Fibroblast of skin of back (primary cell): ENCODE measurements around the gene OTOF. TPM values are rescaled to one million over a fixed set of nuclear protein-coding genes. Genes with fewer than 3 reads are reported as not detected.
A peak's percentile ranks its signal among the peaks of the same experiment; 100 is the strongest.

ENCODE experiments used
- DNase-seq: peaks from one replicate; pipeline ENCODE4 v3.0.0-alpha.2; 2013
- polyA plus RNA-seq, 2 experiments: library from polyadenylated mRNA; unstranded; fragments of 120-200 nt; gene quantifications; one replicate each; pipeline ENCODE4 v1.2.1, GENCODE V29; 2013; ENCODE audit not compliant: insufficient read length in 2 of 2

Gene OTOF
- polyA plus RNA-seq (2013, experiment 1 of 2; ENCODE audit: insufficient read length) = 0.08 TPM
- polyA plus RNA-seq (2013, experiment 2 of 2; ENCODE audit: insufficient read length) = 0.05 TPM

- DNase-seq = peak; percentile 66
These were observed at the start of gene OTOF for GRCh38 chr2:26477911-26478253. OTOF (minus strand) TSS chr2:26478124.

DNA sequence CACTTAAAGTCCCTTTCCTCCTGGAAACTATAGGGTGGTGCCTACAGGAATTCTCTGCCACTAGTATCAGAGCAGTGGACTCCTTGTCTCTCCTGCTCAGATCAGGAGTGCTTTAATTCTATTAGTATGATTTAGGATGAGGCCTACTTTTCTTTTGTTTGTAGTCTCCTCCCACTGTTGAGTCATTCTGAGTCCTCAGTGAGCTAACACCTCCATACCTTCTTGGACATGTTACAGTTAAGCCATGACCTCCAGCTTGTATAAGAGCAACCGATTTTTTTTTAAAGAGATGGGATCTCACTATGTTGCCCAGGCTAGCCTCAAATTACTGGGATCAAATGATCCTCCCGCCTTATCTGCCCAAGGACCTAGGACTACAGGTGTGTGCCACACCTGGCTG, 48.7 kb upstream of the OTOF start:
- DNase-seq = no peak

DNA sequence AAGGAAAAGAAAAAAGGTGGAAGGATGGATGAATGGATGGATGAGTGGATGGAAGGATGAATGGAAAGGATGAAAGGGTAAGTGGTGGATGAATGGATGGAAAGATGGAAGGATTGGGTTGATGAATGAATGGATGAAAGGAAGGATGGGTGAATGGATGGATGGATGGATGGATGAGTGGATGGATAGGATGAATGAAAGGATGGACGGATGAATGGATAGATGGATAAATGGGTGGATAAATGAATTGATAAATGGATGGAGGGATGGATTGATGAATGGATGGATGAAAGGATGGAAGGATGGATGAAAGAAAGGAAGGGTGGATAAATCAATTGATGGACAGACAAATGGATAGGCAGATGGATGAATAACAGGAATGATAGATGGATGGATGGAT, 48.2 kb upstream of the OTOF start:
- no peak for DNase-seq

DNA sequence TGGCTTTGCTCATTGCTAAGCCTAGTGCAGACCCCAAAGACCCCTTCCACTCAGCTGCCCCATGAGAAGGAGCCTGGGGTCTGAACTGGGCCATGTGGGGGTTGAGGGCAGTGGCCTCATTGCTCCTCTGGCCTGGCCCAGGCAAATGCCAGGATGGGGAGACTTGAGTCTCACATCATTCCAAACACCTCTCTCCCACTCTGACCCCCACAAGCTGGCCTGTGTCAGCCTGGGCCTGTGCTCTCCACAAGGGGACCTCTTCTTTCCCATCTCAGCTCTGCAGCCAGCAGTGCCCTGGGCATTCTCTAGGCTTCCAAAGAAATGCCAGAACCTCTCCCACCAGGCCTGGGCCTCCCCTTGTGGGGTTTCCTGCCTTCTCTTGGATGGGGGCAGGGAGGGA, 45.8 kb upstream of the OTOF start:
- no peak for DNase-seq

DNA sequence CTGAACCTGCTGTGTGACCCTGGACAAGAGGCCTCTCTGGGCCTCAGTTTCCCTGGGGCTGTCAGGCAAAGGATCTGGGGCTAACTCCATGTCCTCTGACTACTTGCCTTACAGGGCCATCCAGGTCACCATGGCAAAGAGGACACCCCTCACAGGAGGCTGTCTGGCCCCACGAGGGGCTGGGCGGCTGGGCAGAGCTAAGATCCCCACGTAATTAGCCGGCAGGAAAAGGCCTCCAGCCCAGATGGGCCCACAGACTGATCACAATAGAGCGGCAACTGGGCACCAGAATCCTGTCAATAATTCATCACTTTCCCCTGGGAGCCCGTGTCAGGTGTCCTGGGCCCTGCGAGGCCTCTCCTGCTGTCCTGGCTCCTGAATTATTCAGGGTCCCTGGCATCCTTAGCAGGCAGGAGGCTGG, 44.8 kb upstream of the OTOF start:
- DNase-seq = no peak

DNA sequence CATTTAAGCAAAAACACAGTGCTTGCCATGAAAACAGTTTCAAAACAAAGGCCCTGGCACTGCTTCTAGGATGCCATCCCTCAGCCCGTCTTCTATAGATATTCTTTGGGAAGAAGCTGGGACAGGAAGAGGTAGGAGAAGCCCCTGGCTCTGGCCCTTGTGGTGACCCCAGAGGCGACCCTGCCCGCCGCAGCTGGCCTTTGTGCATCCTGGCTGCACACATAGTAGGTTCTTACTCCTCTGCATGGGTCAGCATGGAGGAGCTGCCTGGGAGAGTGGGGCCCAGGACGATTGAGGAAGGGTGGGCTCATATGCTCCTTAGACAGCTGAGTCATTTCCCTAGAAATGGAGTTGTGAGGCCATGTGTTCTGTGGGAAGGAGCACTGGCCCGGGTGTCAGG, 44.4 kb upstream of the OTOF start:
- no peak for DNase-seq

DNA sequence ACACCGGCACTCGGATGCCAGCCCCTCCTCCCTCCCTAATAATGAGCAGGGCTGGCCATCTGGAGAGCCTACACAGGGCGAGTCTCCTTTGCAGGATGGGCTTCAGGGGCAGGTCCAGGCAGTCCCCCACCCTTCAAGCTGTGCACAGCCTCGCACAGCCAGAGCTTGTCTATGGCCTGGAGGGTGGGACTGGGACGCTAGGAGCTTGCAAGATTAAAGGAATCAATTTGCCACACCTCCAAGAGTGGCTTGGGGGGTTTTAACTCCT, 43.9 kb upstream of the OTOF start:
- DNase-seq = no peak

DNA sequence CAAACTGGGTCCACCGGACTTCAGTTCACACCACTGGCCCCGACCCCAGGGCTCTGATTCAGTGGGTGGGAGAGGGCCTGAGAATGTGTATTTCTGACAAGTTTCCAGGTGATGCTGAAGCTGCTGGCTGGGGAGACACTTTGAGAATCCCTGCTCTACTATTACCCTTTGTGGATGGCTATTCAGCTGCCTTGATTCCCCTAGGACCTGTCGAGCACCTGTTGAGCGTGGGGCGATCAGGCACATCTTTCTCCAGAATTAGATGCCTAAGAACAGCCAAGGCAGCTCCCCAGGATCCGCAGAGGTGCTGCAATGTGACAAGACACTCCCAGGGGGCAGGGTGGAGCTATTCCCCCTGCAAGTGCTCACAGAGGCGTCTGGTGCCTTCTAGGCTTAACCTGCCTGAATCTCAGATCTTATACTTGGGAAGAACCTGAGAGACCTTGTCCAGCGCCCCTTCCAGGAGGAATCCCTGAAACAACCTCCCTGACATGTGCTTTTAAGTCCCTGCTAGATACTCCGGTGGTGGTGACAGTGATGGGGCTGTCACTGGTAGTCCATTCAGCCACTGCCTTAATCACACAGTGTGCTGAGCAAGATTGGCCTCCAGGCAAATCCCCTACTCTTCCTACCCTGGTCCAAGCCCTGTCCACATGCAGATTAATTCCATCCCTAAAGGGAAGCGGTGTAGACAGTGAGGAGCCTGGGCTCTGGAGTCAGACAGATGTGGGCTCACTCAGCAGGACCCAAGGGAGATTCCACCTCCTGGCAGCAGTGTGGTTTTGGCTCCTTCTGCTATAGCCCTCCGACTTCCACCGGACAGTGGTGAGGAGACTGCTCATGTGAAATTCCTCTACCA, 43.4 kb upstream of the OTOF start:
- no peak for DNase-seq

- DNase-seq = no peak
These were observed 42.2 kb upstream of the OTOF start for GRCh38 chr2:26520148-26520449.

DNA sequence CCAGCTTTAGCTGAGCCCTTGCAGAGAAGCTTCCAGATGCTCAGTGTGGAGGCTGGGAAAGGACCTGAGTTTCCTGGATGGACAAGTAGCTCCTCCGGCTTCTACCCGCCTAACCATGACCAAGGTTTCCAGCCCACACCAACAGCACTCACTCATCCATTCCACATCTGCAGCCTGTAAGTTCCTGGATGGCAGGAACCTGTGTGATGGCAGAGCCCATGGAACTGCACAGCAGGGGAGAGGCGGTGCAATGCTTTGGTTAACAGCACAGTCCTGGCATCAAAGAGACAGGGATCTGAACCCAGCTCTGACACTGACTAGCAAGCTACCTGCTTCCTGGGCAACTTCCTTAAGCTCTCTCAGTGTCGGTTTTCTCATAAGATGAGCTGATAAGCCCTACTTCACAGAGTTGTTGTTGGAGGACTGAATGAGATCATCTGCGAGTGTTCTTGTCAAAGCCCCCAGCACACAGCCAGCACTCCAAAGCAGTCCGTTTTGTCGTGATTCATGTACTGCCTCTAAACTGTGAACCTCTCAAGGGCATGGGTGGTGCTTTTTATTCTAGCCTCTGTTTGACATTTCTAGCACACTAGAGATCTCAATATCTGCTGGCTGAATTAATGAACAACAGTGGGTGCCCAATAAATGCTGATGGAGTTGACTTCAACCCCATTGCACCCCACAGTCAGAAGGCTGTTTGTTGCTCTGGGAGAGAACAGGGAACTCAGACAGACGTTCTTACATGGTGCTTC, 41.6 kb upstream of the OTOF start:
- no peak for DNase-seq

DNA sequence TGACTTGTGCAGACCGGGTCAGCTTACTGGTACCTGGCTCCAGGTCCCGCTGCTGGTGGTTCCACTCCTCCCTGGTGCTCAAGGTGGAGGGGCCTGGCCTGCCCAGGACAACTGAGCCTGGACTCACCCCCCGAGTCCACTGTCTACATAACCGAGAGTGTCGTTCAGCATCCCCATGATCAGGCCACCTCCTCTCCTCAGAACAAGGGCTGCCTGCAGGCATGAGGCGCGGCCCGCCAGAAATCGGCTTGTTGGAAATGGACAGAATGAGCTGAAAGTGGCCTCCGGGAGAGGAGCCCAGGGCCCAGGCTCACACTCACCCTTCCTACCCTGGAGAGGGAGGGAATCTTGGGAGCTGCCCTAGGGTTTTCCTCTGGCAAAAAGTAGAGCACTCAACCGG, 38.9 kb upstream of the OTOF start:
- DNase-seq = no peak

DNA sequence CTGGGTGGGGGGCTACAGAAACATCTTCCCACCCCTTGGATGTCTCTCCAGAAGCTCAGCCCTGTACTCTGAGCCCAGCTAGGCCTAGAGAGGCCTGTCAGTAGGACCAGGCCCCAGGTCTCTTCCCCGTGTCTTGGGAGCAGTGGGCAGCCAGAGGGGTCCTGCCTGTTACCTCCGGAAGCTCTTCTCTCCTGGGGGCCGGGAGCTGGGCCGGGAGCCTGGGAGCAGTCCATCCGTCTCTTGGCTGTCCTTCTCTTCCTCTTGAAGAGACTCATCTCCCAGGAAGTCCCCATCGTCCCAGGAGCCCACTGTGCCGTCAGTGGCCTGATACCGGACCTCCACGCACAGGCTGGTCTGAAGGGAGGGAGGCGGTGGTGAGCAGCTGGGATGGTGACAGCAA, 38.3 kb upstream of the OTOF start:
- DNase-seq = no peak

DNA sequence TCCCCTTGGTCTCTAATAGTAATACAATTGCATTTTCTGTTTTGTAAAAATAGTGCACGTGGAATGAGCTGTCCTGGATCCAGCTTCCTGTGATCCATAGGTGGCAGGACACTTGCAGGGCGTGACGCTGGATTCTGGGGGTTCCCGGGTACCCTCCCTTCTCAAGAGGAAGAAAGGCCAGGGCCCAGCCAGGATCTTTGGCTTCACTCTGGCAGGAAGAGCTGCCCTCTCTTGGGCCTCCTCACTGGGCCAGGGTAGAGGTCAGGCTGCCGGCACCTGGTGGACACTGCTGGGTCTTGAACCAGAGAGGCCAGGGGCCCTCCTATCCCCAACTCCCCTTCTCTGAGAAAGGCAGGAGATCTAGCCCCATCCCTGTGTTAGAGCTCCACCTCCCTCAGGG, 37.8 kb upstream of the OTOF start:
- DNase-seq = no peak

DNA sequence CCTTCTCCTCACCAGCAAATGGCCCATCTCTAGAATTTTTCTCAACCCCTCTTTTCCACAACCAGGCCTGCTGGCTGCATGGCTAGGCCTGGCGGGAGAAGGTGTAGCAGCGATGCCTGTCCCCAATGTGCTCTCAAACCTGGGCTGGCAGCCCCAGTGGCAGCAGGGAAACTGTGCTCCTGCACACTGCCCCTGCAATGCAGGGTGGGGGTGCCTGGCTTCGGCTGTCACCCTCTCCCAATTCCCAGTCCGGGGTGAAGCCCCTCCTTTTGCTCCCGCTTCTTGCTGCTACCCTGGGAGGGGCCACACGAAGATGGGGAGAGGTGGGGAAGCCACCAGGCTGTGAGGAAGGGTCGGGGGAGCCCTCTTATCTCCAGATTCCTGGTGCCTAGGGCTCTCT, 36.1 kb upstream of the OTOF start:
- no peak for DNase-seq

- DNase-seq = no peak
These were observed 35.3 kb upstream of the OTOF start for GRCh38 chr2:26513261-26513660.

GRCh38 chr2:26511466-26511865, 33.5 kb upstream of the OTOF start:
- DNase-seq = no peak

GRCh38 chr2:26510344-26510973, 32.5 kb upstream of the OTOF start:
- DNase-seq = no peak

DNA sequence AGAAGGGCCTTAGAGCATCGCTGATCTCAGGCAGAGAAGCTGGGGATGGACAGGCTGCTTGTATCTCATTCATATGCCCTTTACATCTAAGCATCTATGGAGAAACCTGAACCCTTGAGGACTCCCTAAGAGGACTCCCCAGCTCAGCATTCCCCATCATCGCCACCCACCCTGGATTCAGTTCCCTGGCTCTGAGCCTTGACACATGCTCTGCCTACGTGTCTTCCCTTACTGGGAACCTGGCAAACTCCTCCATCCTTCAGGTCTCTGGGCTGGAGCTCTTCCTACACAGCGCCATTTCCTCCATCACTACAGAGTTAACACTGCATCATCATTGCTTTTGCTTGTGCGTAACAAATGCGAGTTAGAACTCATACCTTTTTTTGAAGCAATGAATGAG, 31.2 kb upstream of the OTOF start:
- no peak for DNase-seq

DNA sequence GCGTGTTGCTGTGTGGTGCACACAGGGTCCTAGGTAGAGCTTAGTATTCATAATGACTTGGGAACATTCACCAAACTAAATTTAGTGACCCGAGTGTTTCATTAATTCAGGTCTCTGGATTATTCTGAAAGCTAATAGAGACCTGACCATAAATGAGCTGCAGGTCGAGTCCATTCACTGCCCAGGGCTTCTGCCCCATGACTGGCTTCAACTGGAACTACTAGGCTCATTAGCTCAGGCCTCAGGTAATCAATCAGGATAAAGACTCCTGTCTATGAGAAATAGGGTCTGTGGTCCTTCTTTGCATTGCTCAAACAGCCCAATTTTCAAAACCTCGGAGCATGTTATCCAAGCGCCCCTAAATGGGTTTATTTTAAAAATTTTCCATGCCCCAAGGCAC, 30.0 kb upstream of the OTOF start:
- DNase-seq = no peak

DNA sequence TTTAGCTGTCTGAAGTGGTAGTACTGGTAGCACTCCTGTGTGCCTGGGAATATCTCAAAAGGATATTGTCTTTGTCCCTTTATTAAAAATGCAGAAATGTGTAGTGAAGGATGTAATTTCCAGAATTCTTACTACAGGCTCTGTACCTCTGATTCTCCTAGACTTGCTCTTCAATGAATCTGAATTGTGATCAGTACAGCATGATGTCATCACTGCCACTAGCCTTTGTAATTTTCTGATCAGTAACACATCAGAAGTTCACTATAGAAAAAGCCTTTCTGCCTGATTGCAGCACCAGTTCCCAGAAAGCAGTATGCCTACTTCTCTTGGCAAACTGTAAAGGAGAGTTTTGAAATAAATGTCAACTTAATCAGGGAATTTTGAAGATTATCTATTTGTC, 29.2 kb upstream of the OTOF start:
- no peak for DNase-seq

DNA sequence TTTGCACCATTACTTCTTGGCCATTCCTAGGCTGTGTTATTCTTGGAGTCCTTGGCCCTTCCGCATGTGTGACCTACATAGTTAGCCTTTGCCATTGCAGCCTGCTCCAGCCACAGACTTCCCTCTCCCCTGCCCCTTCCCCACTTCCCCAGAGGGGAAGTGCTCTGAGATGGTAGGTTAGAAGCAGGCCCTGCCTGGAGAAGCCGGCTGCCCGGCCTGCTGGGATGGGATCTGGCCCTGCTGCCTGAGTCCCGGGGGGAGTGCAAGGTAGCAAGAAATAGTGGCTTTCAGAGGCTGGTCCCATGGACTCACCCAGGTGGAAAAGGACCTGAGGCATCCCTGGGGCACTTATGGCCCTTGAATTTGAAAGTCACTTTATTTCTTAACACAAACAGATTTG, 28.4 kb upstream of the OTOF start:
- no peak for DNase-seq

DNA sequence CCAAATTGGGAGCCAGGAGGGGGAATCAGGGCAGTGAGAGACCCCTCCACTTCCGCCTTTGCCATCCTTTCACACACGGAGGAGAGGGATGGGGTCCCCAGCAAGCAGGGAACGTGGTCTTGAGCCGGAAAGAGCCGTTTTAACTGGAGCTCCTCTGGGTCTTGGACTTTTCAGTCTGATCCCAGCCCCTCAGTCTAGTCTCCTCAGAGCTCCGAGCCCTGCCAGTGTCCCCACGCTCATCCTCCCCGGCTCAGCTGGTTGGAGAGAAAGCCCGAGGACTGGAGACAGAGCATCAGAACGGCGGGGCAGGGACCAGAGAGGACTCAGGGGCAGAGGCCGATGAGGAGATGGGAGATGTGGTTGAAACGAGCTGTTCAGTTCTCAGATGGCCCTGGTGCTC, 26.1 kb upstream of the OTOF start:
- no peak for DNase-seq

DNA sequence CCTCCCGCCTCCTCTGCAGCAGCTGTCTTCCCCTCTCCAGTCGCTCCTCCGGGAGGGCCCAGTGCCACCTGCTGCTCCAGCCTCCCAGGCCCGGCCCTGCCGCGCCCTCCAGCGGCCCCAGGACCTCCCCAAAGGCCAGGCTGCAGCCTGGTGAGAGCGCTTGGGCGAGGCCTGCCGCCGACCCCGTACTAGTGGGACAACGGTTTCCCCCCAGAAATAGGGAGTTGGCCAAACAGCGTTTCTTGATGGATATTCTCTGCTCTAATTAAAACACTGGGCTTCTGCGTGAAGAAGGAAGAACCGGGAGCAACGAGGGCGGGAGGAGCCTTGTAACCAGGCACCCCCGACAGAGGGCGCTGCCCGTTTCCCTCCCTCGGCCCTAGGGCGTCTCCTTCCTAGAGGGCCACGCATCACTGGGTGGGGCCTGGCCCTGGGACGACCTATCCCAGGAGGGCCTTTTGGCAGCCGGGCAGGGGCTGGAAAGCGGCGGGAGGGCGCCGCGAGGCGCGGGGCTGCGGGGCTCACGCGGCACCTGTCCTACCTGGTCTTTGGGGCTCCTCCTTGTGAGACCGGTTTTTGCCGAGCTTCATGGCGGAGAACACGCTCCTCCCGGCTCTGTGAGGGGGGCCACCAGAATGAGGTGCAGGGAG, 25.4 kb upstream of the OTOF start:
- peak; percentile 44 for DNase-seq

GRCh38 chr2:26500406-26500805, 22.5 kb upstream of the OTOF start:
- DNase-seq = no peak
